NCI-H1930 (cell line): ENCODE results near the gene ANXA4.
"Not testable (repeated sequence)": the region's sequence is repeated elsewhere in the genome, so short reads cannot be mapped to it uniquely, and the experiment has no call there.

Experiments used
- DNase-seq, 2 experiments: peaks; one replicate each; lab custom pipeline; 2025; lab: John Stamatoyannopoulos, UW

Gene ANXA4

DNA sequence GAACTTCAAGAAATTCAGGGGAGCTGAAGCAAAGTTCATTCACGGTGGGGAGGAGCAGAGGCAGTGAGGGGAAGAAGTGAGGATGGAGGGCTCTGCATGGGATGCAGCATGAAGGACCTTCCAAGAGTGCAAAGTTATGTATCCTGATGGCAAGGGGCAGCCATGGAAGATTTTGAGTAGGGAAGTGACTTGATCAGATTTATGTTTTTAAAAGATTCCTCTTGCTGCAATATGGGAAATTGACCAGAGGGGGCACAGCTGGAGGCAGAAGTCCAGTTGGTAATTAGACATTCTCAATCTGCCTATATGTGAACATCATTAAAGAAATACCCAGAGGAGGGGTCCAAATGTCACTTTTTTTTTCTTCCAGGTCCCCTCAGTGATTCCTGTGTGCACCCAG, 21.5 kb upstream of the ANXA4 start:
- no peak for DNase-seq

- no peak for DNase-seq
Observed at GRCh38 chr2:69721022-69721421, 20.9 kb upstream of the ANXA4 start.

DNA sequence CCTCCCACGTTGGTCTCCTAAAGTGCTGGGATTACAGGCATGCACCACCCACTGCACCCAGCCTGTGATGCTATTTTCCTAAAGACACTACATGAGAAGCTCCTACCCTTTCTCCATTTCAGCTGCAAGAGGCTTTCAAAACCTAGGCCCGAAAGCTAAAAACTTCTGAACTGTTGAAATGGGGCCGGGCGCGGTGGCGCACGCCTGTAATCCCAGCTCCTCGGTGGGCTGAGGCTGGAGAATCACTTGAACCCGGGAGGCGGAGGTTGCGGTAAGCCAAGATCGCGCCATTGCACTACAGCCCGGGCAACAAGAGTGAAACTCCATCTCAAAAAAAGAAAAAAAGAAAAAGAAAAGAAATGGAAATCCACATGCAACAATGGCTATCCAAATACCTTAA, 18.1 kb upstream of the ANXA4 start:
- DNase-seq = no peak

GRCh38 chr2:69724540-69725159, 17.3 kb upstream of the ANXA4 start:
- DNase-seq = peak; percentile 59 to 85

DNA sequence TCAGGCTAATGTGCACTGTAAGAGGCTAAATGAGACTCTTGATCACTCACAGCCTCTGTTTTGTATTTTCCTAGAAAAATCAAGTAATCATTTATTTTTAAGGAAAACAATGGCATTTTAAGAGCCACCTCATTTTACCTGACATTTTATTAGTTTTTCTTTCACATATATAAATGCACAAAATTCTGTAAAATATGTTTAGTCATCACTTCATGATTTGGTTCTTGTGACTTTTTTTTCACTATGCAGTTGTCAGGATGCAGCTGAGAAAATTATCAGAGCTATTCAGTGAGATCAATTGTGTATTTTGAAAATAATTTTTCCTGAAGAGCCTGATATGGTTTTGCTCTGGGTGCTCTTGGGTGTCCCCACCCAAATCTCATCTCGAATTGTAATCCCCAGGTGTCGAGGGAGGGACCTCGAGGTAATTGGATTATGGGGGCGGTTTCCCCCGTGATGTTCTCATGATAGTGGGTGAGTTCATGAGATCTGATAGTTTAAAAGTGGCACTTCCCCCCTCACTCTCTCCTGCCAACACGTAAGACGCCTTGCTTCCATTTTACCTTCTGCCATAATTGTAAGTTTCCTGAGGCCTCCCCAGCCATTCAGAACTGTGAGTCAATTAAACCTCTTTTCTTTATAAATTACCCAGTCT, 16.1 kb upstream of the ANXA4 start:
- no peak for DNase-seq

- no peak for DNase-seq
Observed at GRCh38 chr2:69729266-69729665, 12.7 kb upstream of the ANXA4 start.

DNA sequence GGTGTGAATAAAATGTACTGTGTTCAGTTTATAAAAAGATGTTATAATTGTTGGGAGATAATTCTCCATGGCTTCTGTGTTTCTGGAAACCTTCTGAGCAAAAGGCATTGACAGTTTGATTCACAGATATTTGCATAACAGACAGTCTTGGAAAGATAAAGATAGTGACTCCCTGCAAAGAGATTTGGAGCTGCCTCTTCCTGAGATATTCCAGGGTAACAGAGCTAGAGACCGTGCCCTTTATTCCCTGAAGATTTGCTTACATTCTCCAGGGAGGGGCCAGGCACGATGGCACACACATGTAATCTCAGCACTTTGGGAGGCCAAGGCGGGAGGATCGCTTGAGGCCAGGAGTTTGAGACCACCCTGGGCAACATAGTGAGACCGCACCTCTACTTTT, 12.2 kb upstream of the ANXA4 start:
- no peak for DNase-seq

DNA sequence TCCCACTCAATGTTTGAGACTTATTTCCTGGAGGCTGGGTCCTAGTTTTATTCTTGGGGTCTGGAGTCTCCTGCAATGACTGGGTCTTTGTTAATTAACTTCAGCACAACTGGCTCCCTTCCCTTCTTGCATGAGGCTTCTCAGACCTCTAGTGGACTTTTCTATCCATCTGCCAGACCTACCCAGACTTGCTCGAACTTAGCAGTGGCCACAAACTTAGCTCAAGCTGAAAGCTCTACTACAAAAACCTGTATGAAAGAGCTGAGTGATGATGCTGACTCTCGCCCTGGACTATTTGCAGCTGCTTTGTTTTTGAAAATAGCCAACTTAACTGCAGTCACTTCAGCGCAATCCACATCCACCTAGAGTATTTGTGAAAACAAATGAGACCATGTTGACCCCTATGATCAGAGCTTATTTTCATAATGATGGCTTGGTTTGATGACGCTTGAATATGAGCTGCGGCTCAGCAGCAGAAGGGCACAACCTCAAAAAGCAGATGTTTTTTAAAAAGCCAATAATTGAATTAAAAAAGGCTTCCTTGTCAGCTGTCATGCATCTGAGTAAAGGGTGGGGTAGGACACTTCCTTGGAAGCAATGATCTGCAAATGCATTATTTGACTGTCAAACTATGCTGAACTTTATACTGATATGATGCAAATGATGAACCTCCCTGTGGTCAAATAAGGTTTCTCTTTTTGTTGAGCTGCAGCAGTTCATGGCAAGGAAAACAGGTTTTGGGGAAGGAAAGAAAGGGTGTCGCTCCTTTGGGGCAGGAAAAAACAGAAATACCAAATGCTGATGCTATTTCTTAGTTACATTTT, 10.6 kb upstream of the ANXA4 start:
- no peak for DNase-seq

DNA sequence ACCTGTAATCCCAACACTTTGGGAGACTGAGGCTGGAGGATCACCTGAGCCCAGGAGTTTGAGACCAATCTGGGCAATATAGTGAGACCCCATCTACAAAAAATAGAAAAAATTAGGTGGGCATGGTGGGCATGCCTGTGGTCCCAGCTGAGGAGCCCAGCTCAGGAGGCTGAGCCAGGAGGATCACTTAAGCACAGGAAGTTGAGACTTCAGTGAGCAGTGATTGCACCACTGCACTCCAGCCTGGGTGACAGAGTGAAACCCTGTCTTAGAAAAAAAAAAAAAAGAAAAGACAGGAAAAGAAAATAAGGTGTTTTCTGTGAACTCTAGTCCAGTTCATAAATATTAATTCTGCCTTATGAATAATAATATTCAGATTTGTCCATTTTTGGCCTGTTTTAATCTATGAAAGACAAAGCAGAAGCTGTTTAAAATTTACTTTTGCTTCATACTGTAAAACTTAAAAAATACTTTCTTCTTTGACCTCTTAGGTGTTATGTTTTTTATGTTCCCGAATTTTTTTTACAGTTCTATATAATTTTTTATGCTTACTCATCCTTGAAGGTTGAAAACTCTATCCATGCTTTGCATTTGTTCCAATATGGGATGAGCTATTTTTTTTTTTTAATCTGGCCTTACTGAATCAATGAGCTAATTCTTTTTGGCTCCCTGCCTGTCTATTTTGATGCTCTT, 8.4 kb upstream of the ANXA4 start:
- DNase-seq = no peak

DNA sequence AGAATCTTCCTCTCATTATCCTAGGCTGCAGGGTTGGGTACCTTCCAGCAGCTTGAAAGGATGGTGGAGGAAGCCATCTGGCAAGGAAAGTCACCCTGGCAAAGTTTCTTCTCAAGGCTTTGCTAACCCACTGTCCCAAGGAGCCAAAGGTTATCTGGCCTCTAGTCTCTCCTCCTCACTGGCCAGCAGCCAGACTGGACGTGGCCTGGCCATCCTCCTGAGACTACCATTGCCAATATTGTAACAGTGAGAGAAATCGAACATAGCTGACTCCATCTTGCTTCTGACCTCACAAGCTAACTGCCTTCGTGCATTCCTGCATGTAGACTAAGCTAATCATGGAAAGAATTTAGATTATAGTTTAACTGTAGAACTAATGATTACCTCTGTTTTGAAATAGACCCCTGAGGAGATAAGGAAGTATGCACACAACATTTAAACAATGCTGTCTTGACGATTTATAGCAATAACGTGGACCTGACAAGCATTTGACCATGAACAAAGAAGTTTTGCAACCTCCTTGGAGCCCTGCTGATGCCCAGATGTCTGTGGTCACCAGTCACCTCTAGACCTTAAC, 7.8 kb upstream of the ANXA4 start:
- no peak for DNase-seq

DNA sequence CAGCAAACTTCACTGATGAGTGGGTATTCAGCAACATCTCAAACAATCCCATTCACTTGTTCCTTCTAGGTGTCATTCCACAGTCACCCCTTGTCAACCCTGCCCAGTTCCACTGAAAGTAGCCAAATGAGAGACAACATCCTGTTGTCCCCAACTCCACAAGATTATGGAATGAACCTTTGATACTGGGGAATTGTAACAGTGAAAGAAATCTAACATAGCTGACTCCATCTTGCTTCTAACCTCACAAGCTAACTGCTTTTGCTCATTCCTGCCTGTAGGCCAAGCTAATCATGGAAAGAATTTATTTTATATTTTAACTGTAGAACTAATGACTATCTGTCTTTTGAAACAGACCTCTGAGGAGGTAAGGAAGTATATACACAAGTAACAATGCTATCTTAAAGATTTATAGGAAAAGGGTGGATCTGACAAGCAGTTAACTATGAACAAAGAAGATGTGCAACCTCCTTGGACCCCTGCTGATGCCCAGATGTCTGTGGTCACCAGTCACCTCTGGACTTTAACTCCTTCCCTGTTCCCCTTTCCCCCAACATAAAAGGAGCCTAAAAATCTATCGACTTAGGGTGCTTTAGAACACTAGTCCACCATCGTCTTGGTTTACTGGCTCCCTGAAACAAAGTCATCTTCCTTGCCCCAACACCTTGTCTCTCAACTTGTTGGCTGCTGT, 6.9 kb upstream of the ANXA4 start:
- DNase-seq = no peak

GRCh38 chr2:69735686-69736085, 6.2 kb upstream of the ANXA4 start:
- no peak for DNase-seq

GRCh38 chr2:69738149-69738548, 3.8 kb upstream of the ANXA4 start:
- DNase-seq = not testable (repeated sequence)

GRCh38 chr2:69740502-69740951, 1.4 kb upstream of the ANXA4 start:
- DNase-seq = no peak

DNA sequence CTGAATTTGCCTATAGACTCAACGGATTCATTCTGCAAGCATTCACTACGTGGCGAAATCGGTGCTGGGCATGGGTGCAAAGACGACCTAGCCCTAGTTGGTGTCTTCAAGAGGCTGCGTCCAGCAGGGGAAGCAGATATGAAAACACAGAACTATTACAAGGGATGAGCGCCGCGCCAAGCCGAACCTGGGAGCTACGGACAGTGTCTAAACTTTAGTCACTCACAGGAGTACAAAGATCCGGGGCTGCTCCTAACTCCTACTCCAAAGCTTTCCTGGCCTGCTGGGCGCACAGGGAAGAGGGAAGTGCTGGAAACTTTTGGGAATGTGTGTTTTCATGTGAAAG, 732 bp upstream of the ANXA4 start:
- peak in 1 of 2 experiments; percentile 30 for DNase-seq

GRCh38 chr2:69742322-69742952, 503 bp downstream of the ANXA4 start:
- no peak for DNase-seq

- DNase-seq = no peak
Observed at GRCh38 chr2:69743847-69744264, 1.9 kb downstream of the ANXA4 start.

DNA sequence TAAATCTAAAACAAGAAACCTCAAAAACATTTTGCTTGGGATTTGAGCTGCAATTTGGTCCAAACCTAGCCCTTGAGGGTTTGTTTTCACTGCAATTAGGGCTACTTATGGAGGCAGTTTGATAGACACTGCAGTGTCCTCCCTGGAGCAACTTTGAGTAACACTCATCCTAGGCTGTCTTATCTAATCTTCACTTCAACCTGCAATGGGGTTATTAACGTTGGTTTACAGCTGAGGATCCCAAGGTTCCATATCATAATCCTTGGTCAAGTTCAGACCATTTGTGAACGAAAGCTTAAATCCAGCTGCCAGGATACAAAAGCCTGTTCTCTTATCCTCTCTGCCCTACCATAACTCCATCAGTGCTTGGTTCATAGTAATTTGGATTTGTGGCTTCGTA, 2.5 kb downstream of the ANXA4 start:
- DNase-seq = no peak

GRCh38 chr2:69745035-69745434, 3.1 kb downstream of the ANXA4 start:
- DNase-seq = no peak

DNA sequence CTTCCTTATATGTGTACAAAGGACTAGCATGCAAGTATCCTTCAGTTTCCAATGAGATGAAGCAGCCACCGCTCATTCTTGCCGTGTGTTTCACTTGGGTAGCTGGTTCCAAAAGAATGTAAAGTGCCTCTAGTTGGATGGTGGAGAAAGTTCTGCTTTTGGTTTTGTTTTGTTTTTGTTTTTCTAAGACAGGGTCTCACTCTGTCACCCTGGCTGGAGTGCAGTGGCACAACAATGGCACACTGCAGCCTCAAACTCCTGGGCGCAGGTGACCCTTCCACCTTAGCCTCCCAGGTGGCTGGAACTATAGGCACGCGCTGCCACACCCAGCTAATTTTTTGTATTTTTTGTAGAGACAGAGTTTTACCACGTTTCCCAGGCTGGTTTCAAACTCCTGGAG, 8.3 kb downstream of the ANXA4 start:
- DNase-seq = no peak
